GM23338 (cell line): ENCODE measurements around the gene KIAA2012. TPM values are rescaled to one million over a fixed set of nuclear protein-coding genes. Genes with fewer than 3 reads are reported as not detected.

Source experiments
- ATAC-seq: fragments of 200-7000 bp; cut with Tn5 transposase; 3 replicates; pipeline ENCODE4 v1.9.1; 2020
- DNase-seq: peaks from one replicate; pipeline ENCODE4 v3.0.0-alpha.2; 2015; ENCODE audit warnings: low spot score
- H2AFZ ChIP-seq: fragments of 200-600 bp; sonication (generic); 2 replicates; pipeline ENCODE4 v1.8.0; 2016; ENCODE audit warnings: antibody characterized with exemption, mild to moderate bottlenecking, moderate library complexity
- H3F3A ChIP-seq: fragments of 200-600 bp; sonication (generic); replicated peaks from 2 replicates; pipeline ENCODE4 v1.8.0; 2017; ENCODE audit warnings: antibody characterized with exemption, mixed run types, low read depth
- H3K27ac ChIP-seq: fragments of 200-600 bp; sonication (generic); 2 replicates; pipeline ENCODE4 v1.6.1; 2016; ENCODE audit warnings: low read depth
- H3K27me3 ChIP-seq: fragments of 200-600 bp; sonication (generic); 2 replicates; pipeline ENCODE4 v1.8.0; 2016; ENCODE audit warnings: mild to moderate bottlenecking, mixed run types, moderate library complexity; ENCODE audit not compliant: insufficient read depth
- H3K36me3 ChIP-seq: fragments of 200-600 bp; sonication (generic); 2 replicates; pipeline ENCODE4 v1.8.0; 2016; ENCODE audit warnings: mild to moderate bottlenecking; ENCODE audit not compliant: insufficient read depth
- H3K4me1 ChIP-seq: fragments of 200-600 bp; sonication (generic); 2 replicates; pipeline ENCODE4 v1.8.0; 2016; ENCODE audit warnings: mild to moderate bottlenecking, moderate library complexity; ENCODE audit not compliant: insufficient read depth
- H3K4me2 ChIP-seq: fragments of 200-600 bp; sonication (generic); 2 replicates; pipeline ENCODE4 v1.7.1; 2017; ENCODE audit warnings: mixed run types
- H3K4me3 ChIP-seq: fragments of 200-600 bp; sonication (generic); 2 replicates; pipeline ENCODE4 v1.6.1; 2016; ENCODE audit warnings: mixed run types
- H3K79me2 ChIP-seq: fragments of 200-600 bp; sonication (generic); replicated peaks from 2 replicates; pipeline ENCODE4 v1.8.0; 2017; ENCODE audit warnings: mild to moderate bottlenecking; ENCODE audit not compliant: insufficient read depth
- H3K9me2 ChIP-seq: fragments of 200-600 bp; sonication (generic); 2 replicates; pipeline ENCODE4 v1.8.0; 2017; ENCODE audit not compliant: insufficient read depth
- H4K20me1 ChIP-seq: fragments of 200-600 bp; sonication (generic); replicated peaks from 2 replicates; pipeline ENCODE4 v1.8.0; 2017; ENCODE audit warnings: mild to moderate bottlenecking; ENCODE audit not compliant: insufficient read depth
- H3K27ac Mint-ChIP-seq: 2 replicates; pipeline ENCODE4 v1.8.0; 2020; ENCODE audit warnings: inconsistent platforms, mild to moderate bottlenecking, moderate library complexity, mixed read lengths
- H3K27me3 Mint-ChIP-seq: 3 replicates; pipeline ENCODE4 v1.8.0; 2022; ENCODE audit warnings: low read depth, mild to moderate bottlenecking, moderate library complexity, mixed read lengths, inconsistent platforms; ENCODE audit not compliant: insufficient read depth, poor library complexity
- H3K36me3 Mint-ChIP-seq: 3 replicates; pipeline ENCODE4 v1.8.0; 2021; ENCODE audit warnings: low read depth, mild to moderate bottlenecking, inconsistent platforms, moderate library complexity, mixed read lengths
- H3K4me1 Mint-ChIP-seq: 3 replicates; pipeline ENCODE4 v1.8.0; 2020; ENCODE audit warnings: mild to moderate bottlenecking, inconsistent platforms, mixed read lengths
- H3K4me3 Mint-ChIP-seq: 3 replicates; pipeline ENCODE4 v1.8.0; 2021; ENCODE audit warnings: moderate library complexity, mild to moderate bottlenecking, inconsistent platforms, mixed read lengths
- H3K9me3 Mint-ChIP-seq: 3 replicates; pipeline ENCODE4 v1.8.0; 2020; ENCODE audit warnings: moderate library complexity, mild to moderate bottlenecking, inconsistent platforms, mixed read lengths
- EZH2 ChIP-seq: fragments of 200-600 bp; sonication (generic); IDR thresholded peaks from one replicate; pipeline ENCODE4 v1.8.0; 2017; ENCODE audit warnings: antibody characterized with exemption, mild to moderate bottlenecking, low read depth; ENCODE audit not compliant: unreplicated experiment
- POLR2AphosphoS5 ChIP-seq: IDR thresholded peaks from 2 replicates; pipeline ENCODE4 v1.6.1; 2016; ENCODE audit warnings: antibody characterized with exemption, low read depth
- ZNF114 ChIP-seq: fragments of 250-450 bp; sonication (Bioruptor Pico); IDR thresholded peaks from 2 replicates; pipeline ENCODE4 v1.5.0; 2020; ENCODE audit warnings: mild to moderate bottlenecking, moderate library complexity
- ZNF462 ChIP-seq: fragments of 250-450 bp; sonication (Bioruptor Pico); IDR thresholded peaks from 2 replicates; pipeline ENCODE4 v1.5.0; 2020; ENCODE audit warnings: mild to moderate bottlenecking, moderate library complexity
- polyA plus RNA-seq: library from polyadenylated mRNA; unstranded; fragments of >200 nt; fragmentation: Nextera tagmentation; extraction: Ambion mirVana; gene quantifications from 2 replicates; pipeline ENCODE4 v1.2.1, GENCODE V29; 2016
- total RNA-seq: library from RNA; depleted of rRNA; stranded (reverse); fragments of >200 nt; shearing (Covaris generic); gene quantifications from 2 replicates; pipeline ENCODE4 v1.2.3, GENCODE V29; 2014
- TF ChIP-seq, protein P1 (sequence below): IDR thresholded peaks from one replicate; pipeline ENCODE4 v1.6.1; 2018; ENCODE audit warnings: antibody characterized with exemption; ENCODE audit not compliant: unreplicated experiment
- TF ChIP-seq, protein P2 (sequence below): IDR thresholded peaks from 2 replicates; pipeline ENCODE4 v1.6.1; 2016; ENCODE audit warnings: antibody characterized with exemption

KIAA2012 gene
- total and polyA plus RNA-seq, 2 experiments from 2014 or later: 0.03 to 0.08 TPM

- Histone ChIP-seq H3F3A (no peaks in the 10 kb centered on the region), H3K27ac (no peak overlapping the region), H3K4me2 (no peak overlapping the region), H3K4me1 (no peaks in the 10 kb centered on the region), H3K79me2 (no peaks in the 10 kb centered on the region), H3K36me3 (no peaks in the 10 kb centered on the region), H3K27me3 (no peaks in the 10 kb centered on the region), H4K20me1 (no peaks in the 10 kb centered on the region), H3K4me3 (no peak overlapping the region), H3K9me2 (no peaks in the 10 kb centered on the region), H2AFZ (no peak overlapping the region)
- ATAC-seq (no peak), DNase-seq (no peak)
- Mint-ChIP-seq H3K4me3 (no peak overlapping the region), H3K36me3 (no peaks in the 10 kb centered on the region), H3K4me1 (no peaks in the 10 kb centered on the region), H3K9me3 (no peaks in the 10 kb centered on the region), H3K27me3 (peaks cover 2% of the 10 kb centered on the region), H3K27ac (no peak overlapping the region)
- TF ChIP-seq, protein P1, sequence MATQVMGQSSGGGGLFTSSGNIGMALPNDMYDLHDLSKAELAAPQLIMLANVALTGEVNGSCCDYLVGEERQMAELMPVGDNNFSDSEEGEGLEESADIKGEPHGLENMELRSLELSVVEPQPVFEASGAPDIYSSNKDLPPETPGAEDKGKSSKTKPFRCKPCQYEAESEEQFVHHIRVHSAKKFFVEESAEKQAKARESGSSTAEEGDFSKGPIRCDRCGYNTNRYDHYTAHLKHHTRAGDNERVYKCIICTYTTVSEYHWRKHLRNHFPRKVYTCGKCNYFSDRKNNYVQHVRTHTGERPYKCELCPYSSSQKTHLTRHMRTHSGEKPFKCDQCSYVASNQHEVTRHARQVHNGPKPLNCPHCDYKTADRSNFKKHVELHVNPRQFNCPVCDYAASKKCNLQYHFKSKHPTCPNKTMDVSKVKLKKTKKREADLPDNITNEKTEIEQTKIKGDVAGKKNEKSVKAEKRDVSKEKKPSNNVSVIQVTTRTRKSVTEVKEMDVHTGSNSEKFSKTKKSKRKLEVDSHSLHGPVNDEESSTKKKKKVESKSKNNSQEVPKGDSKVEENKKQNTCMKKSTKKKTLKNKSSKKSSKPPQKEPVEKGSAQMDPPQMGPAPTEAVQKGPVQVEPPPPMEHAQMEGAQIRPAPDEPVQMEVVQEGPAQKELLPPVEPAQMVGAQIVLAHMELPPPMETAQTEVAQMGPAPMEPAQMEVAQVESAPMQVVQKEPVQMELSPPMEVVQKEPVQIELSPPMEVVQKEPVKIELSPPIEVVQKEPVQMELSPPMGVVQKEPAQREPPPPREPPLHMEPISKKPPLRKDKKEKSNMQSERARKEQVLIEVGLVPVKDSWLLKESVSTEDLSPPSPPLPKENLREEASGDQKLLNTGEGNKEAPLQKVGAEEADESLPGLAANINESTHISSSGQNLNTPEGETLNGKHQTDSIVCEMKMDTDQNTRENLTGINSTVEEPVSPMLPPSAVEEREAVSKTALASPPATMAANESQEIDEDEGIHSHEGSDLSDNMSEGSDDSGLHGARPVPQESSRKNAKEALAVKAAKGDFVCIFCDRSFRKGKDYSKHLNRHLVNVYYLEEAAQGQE: no peak
- TF ChIP-seq, protein P2, sequence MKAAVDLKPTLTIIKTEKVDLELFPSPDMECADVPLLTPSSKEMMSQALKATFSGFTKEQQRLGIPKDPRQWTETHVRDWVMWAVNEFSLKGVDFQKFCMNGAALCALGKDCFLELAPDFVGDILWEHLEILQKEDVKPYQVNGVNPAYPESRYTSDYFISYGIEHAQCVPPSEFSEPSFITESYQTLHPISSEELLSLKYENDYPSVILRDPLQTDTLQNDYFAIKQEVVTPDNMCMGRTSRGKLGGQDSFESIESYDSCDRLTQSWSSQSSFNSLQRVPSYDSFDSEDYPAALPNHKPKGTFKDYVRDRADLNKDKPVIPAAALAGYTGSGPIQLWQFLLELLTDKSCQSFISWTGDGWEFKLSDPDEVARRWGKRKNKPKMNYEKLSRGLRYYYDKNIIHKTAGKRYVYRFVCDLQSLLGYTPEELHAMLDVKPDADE: no peak
- TF ChIP-seq POLR2AphosphoS5: no peak
Measured at GRCh38 chr2:202186641-202187202, 113.7 kb downstream of the KIAA2012 start.

DNA sequence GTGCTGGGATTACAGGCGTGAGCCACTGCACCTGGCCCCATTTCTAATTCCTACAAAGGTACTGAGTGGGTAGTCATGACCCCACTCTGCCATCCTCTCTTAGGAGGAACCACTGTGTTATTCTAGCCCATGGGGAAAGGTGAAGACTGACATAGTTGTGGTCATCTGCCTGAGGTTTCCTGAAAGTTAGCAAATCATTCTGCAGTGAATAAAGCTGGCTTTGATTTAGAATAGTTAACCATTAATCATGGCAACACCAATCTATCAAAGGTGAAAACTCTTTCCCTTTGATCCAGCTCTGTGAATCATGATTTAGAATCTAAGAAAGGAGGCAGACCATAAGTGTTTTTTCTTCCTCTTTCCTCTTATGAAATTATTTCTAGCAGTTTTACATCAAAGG lies 114.5 kb downstream of the KIAA2012 start:
- H3K27ac Mint-ChIP-seq: no peak overlapping the region
- ATAC-seq: no peak

DNA sequence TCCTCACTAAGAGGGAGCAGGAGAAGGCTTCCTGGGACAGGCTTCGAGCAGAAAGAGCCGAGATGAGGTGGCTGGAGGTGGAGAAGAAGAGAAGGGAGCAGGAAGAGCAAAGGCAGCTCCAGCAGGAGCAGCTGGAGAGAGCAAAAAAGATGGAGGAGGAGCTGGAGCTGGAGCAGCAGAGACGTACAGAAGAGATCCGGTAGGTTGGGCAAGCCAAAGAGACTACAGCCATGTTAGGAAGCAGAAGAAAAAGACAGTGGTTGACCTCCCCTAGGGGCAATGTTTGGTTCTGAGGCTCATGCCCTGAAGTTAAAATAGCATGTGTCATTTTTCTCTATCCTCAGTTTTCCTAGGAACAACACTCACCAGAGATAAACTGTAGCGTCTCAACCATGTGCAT lies 120.2 kb downstream of the KIAA2012 start:
- H3K27me3 Mint-ChIP-seq: no peaks in the 10 kb centered on the region
- H3K36me3 Mint-ChIP-seq: no peaks in the 10 kb centered on the region
- peaks cover 12% of the 10 kb centered on the region for H3K4me1 Mint-ChIP-seq
- no peak overlapping the region for H3K4me3 Mint-ChIP-seq
- ATAC-seq: no peak
- H4K20me1 ChIP-seq: no peaks in the 10 kb centered on the region
- no peaks in the 10 kb centered on the region for H3K36me3 ChIP-seq
- no peak for DNase-seq
- H3F3A ChIP-seq: 0 out of 2 replicates have a peak, but pooled peaks cover 3% of the 10 kb centered on the region
- H3K79me2 ChIP-seq: no peaks in the 10 kb centered on the region
- H3K9me3 Mint-ChIP-seq: no peaks in the 10 kb centered on the region
- 0 out of 2 replicates have a peak overlapping the region, but pooled peaks have one; percentile 70 for H2AFZ ChIP-seq
- H3K4me1 ChIP-seq: no peaks in the 10 kb centered on the region
- no peak overlapping the region for H3K27ac Mint-ChIP-seq
- no peak overlapping the region for H3K4me3 ChIP-seq
- no peak overlapping the region for H3K27ac ChIP-seq
- H3K4me2 ChIP-seq: no peak overlapping the region
- no peaks in the 10 kb centered on the region; the same call in 1 of the 2 replicates for H3K9me2 ChIP-seq
- no peaks in the 10 kb centered on the region for H3K27me3 ChIP-seq
- TF ChIP-seq ZNF462: no peak
- no peak for TF ChIP-seq EZH2

More for the DNA sequence above, 114.5 kb downstream of the KIAA2012 start:
- TF ChIP-seq ZNF114 (CRISPR knock-in tag): no peak
- Histone ChIP-seq H3K79me2 (no peaks in the 10 kb centered on the region), H3K4me2 (no peak overlapping the region), H3K27me3 (no peaks in the 10 kb centered on the region), H4K20me1 (no peaks in the 10 kb centered on the region), H3K9me2 (no peaks in the 10 kb centered on the region), H3F3A (no peaks in the 10 kb centered on the region), H2AFZ (no peak overlapping the region), H3K36me3 (no peaks in the 10 kb centered on the region), H3K4me3 (no peak overlapping the region), H3K4me1 (no peaks in the 10 kb centered on the region), H3K27ac (no peak overlapping the region)
- no peaks in the 10 kb centered on the region for H3K36me3 Mint-ChIP-seq
- no peaks in the 10 kb centered on the region for H3K4me1 Mint-ChIP-seq
- no peak overlapping the region for H3K4me3 Mint-ChIP-seq
- no peak for DNase-seq
- H3K27me3 Mint-ChIP-seq: peaks cover 2% of the 10 kb centered on the region
- no peaks in the 10 kb centered on the region for H3K9me3 Mint-ChIP-seq
